Hematopoietic multipotent progenitor cell treated with erythropoietin and hydrocortisone succinate and interleukin-3 and kit ligand, for 8 days (in vitro differentiated cells): Measurements from ENCODE around the gene CAMKK2.
"Not testable (repeated sequence)": the region's sequence is repeated elsewhere in the genome, so short reads cannot be mapped to it uniquely, and the experiment has no call there.

ENCODE experiments used
- DNase-seq: peaks from one replicate; pipeline ENCODE4 v3.0.0-alpha.2; 2015

CAMKK2 gene

GRCh38 chr12:121296618-121297434 is at the start of gene CAMKK2:
TSS of gene CAMKK2 (minus strand) at chr12:121296709. CDS start at chr12:121274526, 22,183 bp downstream.
- DNase-seq, result peak; percentile 84

- no peak for DNase-seq
Measured at GRCh38 chr12:121345151-121345815, 48.8 kb upstream of the CAMKK2 start.

GRCh38 chr12:121344506-121344905 is 48.0 kb upstream of the CAMKK2 start:
- DNase-seq, result no peak

GRCh38 chr12:121337416-121337815 is 40.9 kb upstream of the CAMKK2 start:
- no peak for DNase-seq

GRCh38 chr12:121334513-121335343 is 38.2 kb upstream of the CAMKK2 start:
- DNase-seq, result peak; percentile 76

- DNase-seq, result no peak
Measured at GRCh38 chr12:121333747-121334146, 37.2 kb upstream of the CAMKK2 start.

- no peak for DNase-seq
Measured at GRCh38 chr12:121331248-121331647, 34.7 kb upstream of the CAMKK2 start.

- no peak for DNase-seq
Measured at GRCh38 chr12:121330692-121331091, 34.2 kb upstream of the CAMKK2 start.

GRCh38 chr12:121330195-121330594 is 33.7 kb upstream of the CAMKK2 start:
- DNase-seq, result no peak

GRCh38 chr12:121328620-121329019 is 32.1 kb upstream of the CAMKK2 start:
- no peak for DNase-seq

- DNase-seq, result no peak
Measured at GRCh38 chr12:121326996-121327674, 30.6 kb upstream of the CAMKK2 start.

- no peak for DNase-seq
Measured at GRCh38 chr12:121325922-121326396, 29.4 kb upstream of the CAMKK2 start.

GRCh38 chr12:121323908-121324307 is 27.4 kb upstream of the CAMKK2 start:
- DNase-seq, result no peak

- no peak for DNase-seq
Measured at GRCh38 chr12:121318121-121318520, 21.6 kb upstream of the CAMKK2 start.

GRCh38 chr12:121314431-121314830 is 17.9 kb upstream of the CAMKK2 start:
- DNase-seq, result no peak

- DNase-seq, result not testable (repeated sequence)
Measured at GRCh38 chr12:121310231-121310630, 13.7 kb upstream of the CAMKK2 start.

GRCh38 chr12:121307397-121307796 is 10.9 kb upstream of the CAMKK2 start:
- DNase-seq, result not testable (repeated sequence)

- DNase-seq, result no peak
Measured at GRCh38 chr12:121304306-121304705, 7.8 kb upstream of the CAMKK2 start.

- no peak for DNase-seq
Measured at GRCh38 chr12:121301876-121302275, 5.4 kb upstream of the CAMKK2 start.

GRCh38 chr12:121300083-121300819 is 3.7 kb upstream of the CAMKK2 start:
- DNase-seq, result no peak

- DNase-seq, result no peak
Measured at GRCh38 chr12:121299662-121300061, 3.2 kb upstream of the CAMKK2 start.

- DNase-seq, result not testable (repeated sequence)
Measured at GRCh38 chr12:121298411-121298810, 1.9 kb upstream of the CAMKK2 start.
